Panc1 (cell line): ENCODE results near the gene MSRB3. TPM values are rescaled to one million over a fixed set of nuclear protein-coding genes. Genes with fewer than 3 reads are reported as not detected.

ENCODE experiments used
- ATAC-seq: fragments of 200-7000 bp; cut with Tn5 transposase; 2 replicates; pipeline ENCODE4 v1.9.1; 2020; ENCODE audit warnings: mild to moderate bottlenecking, moderate library complexity
- BruUV-seq: library from RNA; stranded (reverse); fragments of 400-500 nt; replicated peaks from 2 replicates; lab custom pipeline; 2021; lab: Mats Ljungman, UMichigan
- CTCF ChIA-PET: fragments of 300-600 bp; sonication (Branson Sonifier 250); formaldehyde crosslinking; loops from one replicate; lab custom pipeline; 2022; ENCODE audit warnings: antibody characterized with exemption; lab: Charles Lee
- POLR2A ChIA-PET: fragments of 300-600 bp; sonication (Branson Sonifier 250); formaldehyde crosslinking; loops from one replicate; lab custom pipeline; 2022; ENCODE audit warnings: antibody characterized with exemption; lab: Charles Lee
- DNase-seq: peaks from one replicate; pipeline ENCODE4 v3.0.0-alpha.2; 2010; ENCODE audit warnings: low read depth, low spot score
- H3K27ac ChIP-seq: 2 replicates; pipeline ENCODE4 v1.5.1; 2011; ENCODE audit warnings: mild to moderate bottlenecking, low read length, inconsistent platforms
- H3K27me3 ChIP-seq: fragments of 200-500 bp; sonication (Bioruptor generic); 2 replicates; pipeline ENCODE4 v1.6.0; 2014; ENCODE audit warnings: low read length, inconsistent platforms; ENCODE audit not compliant: control insufficient read depth, insufficient read depth
- H3K36me3 ChIP-seq: fragments of 200-500 bp; sonication (Bioruptor generic); 2 replicates; pipeline ENCODE4 v1.5.1; 2014; ENCODE audit warnings: inconsistent platforms, mild to moderate bottlenecking, low read length, moderate library complexity; ENCODE audit not compliant: control insufficient read depth, insufficient read depth
- H3K4me1 ChIP-seq: 2 replicates; pipeline ENCODE4 v1.5.1; 2011; ENCODE audit warnings: inconsistent platforms, mild to moderate bottlenecking, low read length, moderate library complexity; ENCODE audit not compliant: control insufficient read depth, insufficient read depth
- H3K4me3 ChIP-seq, 2 experiments: 2 replicates each; pipeline ENCODE4 v1.5.1; 2011 to 2012; ENCODE audit warnings: low read depth in 2 of 2, low read length in 2 of 2, mild to moderate bottlenecking in 2 of 2, inconsistent platforms in 1 of 2, moderate library complexity in 1 of 2
- H3K9me3 ChIP-seq: fragments of 200-500 bp; sonication (Bioruptor generic); 2 replicates; pipeline ENCODE4 v1.5.1; 2014; ENCODE audit warnings: low read depth, mild to moderate bottlenecking, inconsistent platforms, low read length, moderate library complexity; ENCODE audit not compliant: control insufficient read depth, insufficient read depth
- CTCF ChIP-seq: fragments of 450-650 bp; IDR thresholded peaks from 2 replicates; pipeline ENCODE4 v1.5.1; 2017; ENCODE audit warnings: mild to moderate bottlenecking
- POLR2AphosphoS5 ChIP-seq: IDR thresholded peaks from 2 replicates; pipeline ENCODE4 v1.6.1; 2012; ENCODE audit warnings: mild to moderate bottlenecking, low read depth, low read length, moderate library complexity
- REST ChIP-seq, 2 experiments: IDR thresholded peaks; 2 replicates each; pipeline ENCODE4 v1.6.1; 2011 to 2012; ENCODE audit warnings: low read depth in 2 of 2, control low read depth in 1 of 2, low read length in 1 of 2, mild to moderate bottlenecking in 1 of 2, moderate library complexity in 1 of 2; ENCODE audit not compliant: insufficient read depth in 1 of 2
- SIN3A ChIP-seq: IDR thresholded peaks from 2 replicates; pipeline ENCODE4 v1.6.1; 2012; ENCODE audit warnings: low read depth, mild to moderate bottlenecking, low read length, moderate library complexity, borderline replicate concordance; ENCODE audit not compliant: insufficient read depth
- TCF7L2 ChIP-seq: IDR thresholded peaks from 2 replicates; pipeline ENCODE4 v1.6.1; 2011; ENCODE audit warnings: mild to moderate bottlenecking, low read depth, low read length, inconsistent platforms
- in situ Hi-C: cut with HindIII; loops from 2 replicates; pipeline ENCODE4 v1.10.0; 2016; ENCODE audit warnings: low sequenced_read_pairs, low pct_unique_long_range_greater_than_20kb
- intact Hi-C: fragments of 100-400 bp; cut with micrococcal nuclease; formaldehyde crosslinking; loops from one replicate; pipeline ENCODE4 v1.10.0; 2022; ENCODE audit not compliant: unreplicated experiment
- total RNA-seq: library from RNA; stranded (reverse); gene quantifications from one replicate; pipeline ENCODE4 v1.2.1, GENCODE V29; 2021; ENCODE audit not compliant: unreplicated experiment

MSRB3 gene
- total RNA-seq, 1 experiment from 2014 or later = 89.7 TPM

- H3K27me3 ChIP-seq = no peaks in the 10 kb centered on the region
- no peaks in the 10 kb centered on the region for H3K9me3 ChIP-seq
- no peaks in the 10 kb centered on the region for H3K36me3 ChIP-seq
- ATAC-seq = no peak
- BruUV-seq = no TSS peak
- ChIA-PET CTCF (no interaction called here), POLR2A (no interaction called here)
- in situ Hi-C loops (no loop called here), intact Hi-C loops (no loop called here)
- no peak for DNase-seq
- H3K4me3 ChIP-seq = no peak overlapping the region
- TF ChIP-seq CTCF (no peak), TCF7L2 (peak; percentile 28; the same call in 1 of the 2 replicates), POLR2AphosphoS5 (no peak), REST (IDR thresholded peaks at IDR 0.05; ENCODE audit: insufficient read depth in 1 of 2, low read depth in 2 of 2, low read length in 1 of 2) (no peak), SIN3A (no peak)
- no peaks in the 10 kb centered on the region for H3K4me1 ChIP-seq
- H3K27ac ChIP-seq = peak overlapping the region; percentile 41; the same call in 1 of the 2 replicates
Observed at GRCh38 chr12:65494537-65494936, 216.1 kb downstream of the MSRB3 start.

GRCh38 chr12:65495233-65495632 lies 216.8 kb downstream of the MSRB3 start:
- ChIA-PET CTCF (no interaction called here), POLR2A (no interaction called here)
- intact Hi-C loops (no loop called here), in situ Hi-C loops (no loop called here)
- Histone ChIP-seq H3K27me3 (no peaks in the 10 kb centered on the region), H3K4me1 (no peaks in the 10 kb centered on the region), H3K9me3 (no peaks in the 10 kb centered on the region), H3K27ac (no peak overlapping the region), H3K4me3 (no peak overlapping the region), H3K36me3 (no peaks in the 10 kb centered on the region)
- no peak for TF ChIP-seq SIN3A
- TF ChIP-seq POLR2AphosphoS5 = no peak
- TF ChIP-seq CTCF = no peak
- TF ChIP-seq REST (IDR thresholded peaks at IDR 0.05; ENCODE audit: insufficient read depth in 1 of 2, low read depth in 2 of 2, low read length in 1 of 2) = no peak
- DNase-seq (no peak), ATAC-seq (peak; percentile 62; the same call in 1 of the 2 replicates)
- BruUV-seq = no TSS peak
